HuH-7.5 (cell line): ENCODE measurements around the gene SKI.

Experiments used
- DNase-seq: peaks from one replicate; pipeline ENCODE4 v3.0.0; 2011; ENCODE audit warnings: low spot score

Gene SKI

DNA sequence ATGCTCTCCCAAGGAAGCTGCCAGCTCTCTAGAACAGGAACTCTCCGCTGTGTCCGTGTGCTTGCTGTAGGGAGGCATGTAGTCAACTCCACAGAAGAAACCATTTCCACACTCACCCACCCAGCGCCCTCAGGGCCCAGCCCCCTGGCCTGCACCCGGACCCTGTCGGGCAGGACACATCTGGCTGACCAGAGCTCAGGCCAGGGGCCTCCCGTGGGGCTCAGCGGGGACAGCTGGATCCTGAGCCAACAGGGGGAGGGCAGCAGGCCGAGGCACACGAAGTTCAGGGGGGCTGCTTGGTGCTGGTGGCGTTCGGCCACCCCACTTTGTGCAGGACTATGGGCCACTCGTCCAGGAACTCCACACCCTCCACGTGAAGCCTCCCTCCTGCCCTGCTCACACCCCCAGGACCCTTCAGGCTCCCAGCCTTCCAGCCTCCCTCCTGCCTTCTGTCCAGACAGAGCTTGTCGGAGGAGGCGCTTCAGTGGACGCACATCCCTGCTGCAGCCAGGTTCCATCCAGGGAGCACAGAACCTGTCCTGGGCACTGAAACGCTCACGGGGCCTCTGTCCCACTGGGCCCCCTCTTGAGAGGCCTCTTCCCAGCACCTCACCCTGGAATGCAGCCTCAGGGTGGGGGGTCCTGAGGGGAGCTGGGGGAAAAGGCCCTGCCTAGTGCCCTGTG is 18.6 kb upstream of the SKI start:
- DNase-seq: no peak

DNA sequence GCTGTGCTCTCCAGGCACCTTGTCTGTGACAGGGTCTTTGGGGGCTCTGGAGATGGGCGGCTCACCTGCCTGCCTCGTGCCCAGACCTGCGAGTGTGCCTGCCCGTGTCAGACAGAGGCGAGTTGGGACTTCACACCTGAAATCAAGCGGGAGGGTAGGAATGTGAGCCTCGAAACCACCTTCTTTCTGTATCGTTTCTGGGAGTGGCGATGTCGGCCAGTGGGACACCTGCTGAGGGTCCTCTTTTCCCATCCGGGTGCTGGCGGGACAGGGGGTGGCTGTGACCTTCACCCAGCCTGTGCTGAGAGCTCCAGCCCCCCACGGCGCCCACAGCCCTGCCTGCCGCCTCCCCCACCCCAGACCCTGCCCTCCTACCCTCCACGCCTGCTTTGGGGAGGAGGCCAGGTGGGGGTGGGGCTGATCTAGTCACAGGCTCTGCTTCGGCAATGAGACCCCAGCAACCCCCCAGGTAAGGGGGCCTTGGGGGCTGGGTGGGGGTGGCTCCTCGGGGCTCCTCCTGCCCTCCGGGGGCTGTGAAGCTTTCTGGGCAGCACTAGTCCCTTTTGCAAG is 17.9 kb upstream of the SKI start:
- DNase-seq: no peak

DNA sequence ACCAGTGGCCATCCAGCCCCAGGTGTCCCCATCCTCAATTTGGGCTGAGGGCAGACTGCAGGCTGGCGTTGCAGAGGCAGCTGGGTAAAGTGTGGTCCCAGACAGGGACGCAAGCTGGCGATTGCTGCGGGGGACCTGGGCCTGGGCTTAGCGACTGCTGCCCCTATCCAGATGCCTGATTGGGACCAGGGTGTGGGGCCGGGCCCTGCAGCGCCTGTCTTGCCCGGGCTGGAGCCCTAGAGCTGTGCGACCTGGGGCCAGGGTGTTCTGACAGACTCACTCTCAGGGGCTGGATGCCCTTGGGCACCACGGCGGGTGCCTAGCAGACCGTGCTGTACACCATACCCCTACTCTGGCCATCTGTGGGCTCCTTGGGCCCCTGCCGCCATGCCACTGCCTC is 17.3 kb upstream of the SKI start:
- no peak for DNase-seq

DNA sequence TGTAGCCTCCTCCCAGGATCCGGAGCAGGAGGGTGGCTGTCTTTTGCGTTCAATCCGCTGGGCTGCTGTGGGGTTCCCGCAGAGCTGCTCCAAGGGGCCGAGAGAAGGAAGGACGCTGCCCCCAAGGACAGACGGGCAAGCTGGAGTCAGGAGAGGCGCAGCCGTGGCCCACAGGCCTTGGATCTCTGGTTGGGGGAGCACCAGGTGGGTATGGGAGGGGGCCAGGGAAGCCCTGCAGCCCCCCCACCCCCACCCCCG is 15.9 kb upstream of the SKI start:
- DNase-seq: no peak

DNA sequence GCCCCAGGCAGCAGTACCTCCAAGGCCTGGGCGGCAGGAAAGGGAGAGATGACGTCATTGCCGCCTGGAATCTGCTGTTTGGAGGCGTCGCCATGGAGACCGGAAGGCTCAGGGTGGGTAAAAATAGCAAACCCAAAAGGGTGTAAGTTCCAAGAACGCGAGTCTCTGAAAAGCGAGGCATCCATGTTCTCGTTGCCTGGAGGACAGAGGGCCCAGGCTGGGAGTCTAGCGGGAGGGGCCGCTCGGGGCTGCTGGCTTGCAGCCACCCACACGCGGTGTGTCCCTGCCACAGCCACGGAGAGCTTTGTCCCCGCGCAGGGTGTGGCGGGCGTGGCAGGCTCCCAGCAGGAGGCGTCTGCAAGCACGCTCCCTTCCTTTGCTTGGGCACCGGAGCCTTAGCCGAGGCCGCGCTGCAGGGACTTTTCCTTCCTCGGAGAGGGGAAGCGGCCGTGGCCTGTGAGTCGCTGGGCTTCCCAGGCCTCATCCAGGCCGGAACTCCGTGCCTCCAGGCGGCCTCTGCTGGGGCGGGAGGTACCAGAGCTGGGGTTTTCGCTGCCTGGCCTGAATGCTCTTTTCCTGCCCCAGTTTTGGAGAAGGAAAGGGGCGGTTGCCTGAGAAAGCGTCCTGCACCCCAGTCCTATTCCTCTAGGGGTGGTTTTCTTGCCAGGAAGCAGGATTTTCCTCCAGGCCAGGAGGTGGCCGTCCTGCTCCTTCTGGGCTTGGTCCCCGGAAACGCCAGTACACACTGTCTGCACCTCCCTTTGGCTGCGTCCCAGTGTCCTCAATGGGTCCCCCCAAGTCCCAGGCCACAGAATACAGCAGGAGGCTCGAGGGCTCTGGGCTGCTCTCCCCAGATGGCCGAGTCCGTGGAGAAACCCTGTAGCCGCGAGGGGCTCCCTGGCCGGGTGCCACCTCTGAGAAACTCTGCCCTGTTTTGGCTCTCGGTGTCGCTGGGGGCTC is 15.3 kb upstream of the SKI start:
- peak; percentile 90 for DNase-seq

DNA sequence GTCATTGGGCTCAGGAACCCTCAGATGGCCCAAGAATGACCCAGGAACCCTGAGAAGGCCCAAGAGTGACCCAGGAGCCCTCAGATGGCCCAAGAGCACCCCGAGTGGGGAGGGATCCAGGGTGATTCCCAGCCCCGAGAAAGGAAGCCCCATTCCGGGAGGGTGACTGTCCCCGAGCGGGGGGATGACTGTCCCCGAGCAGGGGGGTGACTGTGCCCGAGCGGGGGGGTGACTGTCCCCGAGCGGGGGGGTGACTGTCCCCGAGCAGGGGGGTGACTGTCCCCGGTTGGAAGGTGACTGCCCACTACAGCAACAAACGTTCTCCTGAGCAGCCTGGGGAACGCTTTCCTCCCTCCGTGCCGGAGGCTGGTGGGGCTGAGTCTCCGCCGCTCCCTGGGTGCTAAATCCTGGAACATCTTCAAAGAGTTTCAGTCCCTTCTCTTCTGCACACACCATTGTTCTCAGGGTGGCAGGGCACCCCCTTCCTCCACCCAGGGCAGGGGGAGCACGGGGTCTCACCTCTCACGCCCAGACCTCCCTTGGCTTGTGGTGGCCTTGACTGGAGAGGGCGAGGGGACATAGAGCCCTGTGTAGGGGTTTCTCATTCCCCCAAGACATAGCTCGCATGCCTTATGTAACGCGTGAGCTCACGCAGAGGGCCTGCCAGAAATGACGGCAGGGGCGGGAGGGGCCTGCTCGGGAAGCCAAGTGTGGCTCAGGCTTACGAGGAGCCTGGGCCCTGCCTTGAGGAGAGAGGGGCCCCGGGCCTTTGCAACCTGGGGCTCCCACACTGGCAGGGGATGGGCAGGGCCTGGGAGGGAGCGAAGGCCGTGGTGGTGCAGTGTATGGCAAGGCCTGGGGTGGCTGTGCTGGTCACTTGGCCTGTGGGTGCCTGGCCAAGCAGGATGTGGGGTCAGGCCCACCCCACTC is 14.3 kb upstream of the SKI start:
- no peak for DNase-seq

DNA sequence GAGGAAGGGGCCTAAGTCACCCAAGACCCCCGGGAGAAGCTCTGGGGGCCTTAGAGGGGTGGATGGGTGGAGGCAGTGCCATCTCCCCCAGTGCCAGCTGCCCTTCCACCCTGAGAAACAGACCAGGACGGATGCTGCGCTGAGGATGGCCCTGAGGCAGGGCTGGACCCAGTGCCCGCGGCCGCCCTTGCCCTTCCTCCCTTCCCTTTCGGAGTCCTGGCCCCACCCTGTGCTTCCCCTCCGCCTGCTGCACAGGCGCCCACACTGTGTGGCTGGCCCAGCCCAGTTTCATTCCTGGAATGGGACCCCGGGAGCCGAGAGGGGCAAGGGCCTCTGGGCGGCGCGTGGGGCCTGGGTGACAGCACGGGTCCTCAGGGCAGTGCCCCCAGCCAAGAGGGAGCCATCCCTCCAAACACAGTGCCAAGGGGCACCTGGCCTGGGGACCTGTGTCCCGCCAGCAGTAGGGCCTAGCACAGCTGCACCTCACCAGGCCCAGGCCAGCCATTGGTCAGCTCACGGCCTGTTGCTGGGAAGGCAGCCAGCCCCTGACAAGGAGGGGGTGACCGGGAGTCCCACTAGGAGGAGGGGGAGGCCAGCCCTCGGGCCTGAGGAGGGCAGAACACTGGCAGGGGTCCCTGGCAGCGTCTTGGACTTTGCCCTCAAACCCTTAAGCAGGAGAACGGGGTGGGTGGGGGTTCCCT is 13.4 kb upstream of the SKI start:
- DNase-seq: no peak

DNA sequence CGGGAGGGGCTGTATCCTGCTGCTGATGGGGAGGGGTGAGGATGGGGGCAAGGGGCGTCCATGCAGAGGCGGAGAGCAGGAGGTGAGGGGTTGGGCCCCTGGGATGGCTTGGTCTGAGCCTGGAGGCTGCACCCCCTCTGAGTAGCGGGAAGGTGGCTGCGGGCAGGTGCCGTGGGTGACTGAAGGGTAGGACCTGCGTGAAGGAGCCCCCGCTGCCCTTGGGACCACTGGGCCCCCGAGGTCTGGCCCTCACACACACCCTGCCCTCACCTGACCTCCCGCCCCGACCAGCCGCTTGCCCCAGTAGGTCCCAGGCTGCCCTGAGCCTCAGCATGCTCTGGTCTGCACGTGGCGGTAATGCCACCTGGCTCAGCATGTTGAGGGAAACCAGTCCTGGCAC is 12.8 kb upstream of the SKI start:
- no peak for DNase-seq

DNA sequence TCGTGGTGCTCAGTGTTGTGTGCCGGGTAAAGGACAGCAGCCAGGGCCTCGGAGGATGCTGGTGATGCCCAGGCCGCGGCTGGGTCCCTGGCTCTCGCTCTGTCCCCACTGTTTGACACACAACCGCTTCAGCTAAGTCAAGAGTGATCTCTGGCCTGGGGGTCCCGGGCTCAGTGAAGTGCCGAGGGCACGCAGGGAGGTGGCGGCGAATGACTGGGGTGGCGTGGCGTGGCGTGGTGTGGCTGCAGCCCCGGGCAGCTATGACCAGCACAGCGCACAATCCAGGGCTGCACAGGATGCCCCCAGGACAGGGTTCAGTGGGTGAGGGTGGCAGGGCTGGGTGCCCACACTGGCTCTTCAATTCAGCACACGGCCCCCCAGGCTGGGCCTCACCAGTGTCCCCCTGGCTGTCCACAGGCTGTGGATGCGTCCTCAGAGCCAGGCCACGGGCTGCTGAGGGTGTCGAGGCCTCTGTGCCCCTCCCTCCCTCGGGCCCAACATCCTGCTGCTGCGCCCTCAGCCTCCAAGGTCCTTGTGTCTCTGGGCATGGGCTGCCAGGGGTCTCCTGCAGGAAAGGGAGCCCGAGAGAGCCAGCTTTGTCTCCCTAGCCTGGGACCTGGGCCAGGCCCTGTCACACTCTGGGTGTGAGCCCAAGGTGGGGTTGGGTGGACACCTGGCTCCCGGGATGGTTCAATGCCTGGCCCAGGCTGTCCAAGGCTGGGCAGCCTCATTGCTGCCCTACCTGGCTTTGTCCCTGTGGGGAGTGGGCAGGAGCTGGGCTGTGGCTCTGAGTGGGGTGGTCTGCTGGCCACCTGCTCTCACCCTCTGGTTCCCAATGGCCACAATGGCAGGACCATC is 12.0 kb upstream of the SKI start:
- no peak for DNase-seq

DNA sequence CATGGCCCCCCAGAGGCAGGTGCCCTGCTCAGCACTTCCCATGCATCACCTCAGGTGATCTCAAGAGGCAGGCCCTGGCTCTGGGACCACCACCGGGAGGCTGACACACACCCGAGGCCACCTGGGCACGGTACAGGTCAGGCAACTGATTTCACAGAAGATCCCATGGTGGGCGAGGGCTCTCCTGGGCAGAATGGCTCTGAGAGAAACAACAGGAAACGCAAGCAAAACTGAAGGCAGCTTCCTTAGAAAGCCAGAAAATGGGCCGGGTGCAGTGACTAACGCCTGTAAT is 11.4 kb upstream of the SKI start:
- no peak for DNase-seq

DNA sequence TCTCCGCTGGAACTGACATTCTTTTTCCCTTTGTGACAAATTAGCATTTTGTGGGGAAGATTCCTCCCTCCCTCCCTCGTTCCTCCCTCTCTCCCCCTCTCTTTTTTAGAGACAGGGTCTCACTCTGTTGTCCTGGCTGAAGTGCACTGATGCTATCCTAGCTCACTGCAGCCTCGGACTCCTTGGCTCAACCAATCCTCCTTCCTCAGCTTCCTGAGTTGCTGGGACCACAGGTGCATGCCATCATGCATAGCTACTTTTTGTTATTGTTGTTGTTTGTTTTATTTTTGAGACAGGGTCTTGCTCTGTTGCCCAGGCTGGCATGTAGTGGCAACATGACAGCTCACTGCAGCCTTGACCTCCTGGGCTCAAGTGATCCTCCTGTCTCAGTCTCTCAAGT is 6.8 kb upstream of the SKI start:
- DNase-seq: no peak

DNA sequence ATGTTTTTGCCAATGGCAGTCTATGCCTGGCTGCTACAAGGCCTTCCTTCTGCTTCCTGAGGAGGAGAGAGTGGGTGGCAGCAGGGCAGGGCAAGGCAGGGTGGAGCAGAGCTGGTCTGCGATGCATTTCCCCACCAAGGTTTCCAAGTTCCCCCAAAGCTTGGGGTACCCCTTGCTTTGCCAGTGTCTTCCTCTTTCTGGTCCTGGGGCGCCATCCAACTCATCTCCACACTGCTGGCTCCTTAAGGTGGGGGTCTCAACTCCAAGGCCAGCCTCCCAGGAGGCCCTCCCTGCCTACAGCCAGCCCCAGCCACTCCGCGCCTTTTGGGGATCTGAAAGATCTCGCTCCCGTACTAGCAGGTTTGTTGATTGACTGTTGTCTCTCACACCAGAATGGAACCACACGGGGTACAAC is 3.9 kb upstream of the SKI start:
- DNase-seq: no peak

DNA sequence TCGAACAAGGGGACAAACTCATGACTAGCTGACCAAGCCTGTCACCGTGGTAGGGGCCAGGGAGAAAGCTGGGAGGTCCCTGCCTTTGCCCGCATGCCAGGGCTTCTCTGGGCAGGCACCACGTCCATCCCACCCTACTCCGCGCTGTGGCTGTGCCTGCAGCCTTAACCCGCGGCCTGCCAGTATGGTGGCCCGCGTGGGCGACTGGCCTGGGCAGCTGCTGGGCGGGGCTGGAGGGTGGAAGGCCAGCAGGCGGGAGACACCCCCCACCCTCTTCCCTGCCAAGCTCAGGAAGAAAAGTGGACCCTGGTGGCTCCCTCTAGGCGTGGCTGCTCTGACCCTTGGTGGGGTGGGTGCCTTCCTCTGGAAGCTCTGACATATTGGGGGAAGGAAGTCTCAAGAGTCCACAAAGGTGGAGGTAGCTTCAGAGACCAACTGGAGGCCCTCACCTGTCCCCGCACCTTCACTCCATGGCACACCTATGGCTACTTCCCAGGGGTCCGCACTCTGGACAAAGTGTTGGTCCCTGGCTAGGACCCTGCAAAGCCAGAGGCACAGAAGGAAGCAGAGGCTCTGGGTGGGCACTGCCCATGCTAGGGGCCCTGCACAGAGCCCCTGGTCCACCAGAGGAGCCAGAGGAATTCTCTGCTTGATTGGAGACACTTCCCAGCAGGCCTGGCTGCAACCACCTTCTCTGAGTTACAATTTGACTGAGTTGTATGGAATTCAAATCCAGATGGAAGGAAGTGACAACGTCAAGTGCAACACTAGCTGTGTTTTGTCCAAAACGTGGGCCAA is 3.3 kb upstream of the SKI start:
- DNase-seq: no peak

DNA sequence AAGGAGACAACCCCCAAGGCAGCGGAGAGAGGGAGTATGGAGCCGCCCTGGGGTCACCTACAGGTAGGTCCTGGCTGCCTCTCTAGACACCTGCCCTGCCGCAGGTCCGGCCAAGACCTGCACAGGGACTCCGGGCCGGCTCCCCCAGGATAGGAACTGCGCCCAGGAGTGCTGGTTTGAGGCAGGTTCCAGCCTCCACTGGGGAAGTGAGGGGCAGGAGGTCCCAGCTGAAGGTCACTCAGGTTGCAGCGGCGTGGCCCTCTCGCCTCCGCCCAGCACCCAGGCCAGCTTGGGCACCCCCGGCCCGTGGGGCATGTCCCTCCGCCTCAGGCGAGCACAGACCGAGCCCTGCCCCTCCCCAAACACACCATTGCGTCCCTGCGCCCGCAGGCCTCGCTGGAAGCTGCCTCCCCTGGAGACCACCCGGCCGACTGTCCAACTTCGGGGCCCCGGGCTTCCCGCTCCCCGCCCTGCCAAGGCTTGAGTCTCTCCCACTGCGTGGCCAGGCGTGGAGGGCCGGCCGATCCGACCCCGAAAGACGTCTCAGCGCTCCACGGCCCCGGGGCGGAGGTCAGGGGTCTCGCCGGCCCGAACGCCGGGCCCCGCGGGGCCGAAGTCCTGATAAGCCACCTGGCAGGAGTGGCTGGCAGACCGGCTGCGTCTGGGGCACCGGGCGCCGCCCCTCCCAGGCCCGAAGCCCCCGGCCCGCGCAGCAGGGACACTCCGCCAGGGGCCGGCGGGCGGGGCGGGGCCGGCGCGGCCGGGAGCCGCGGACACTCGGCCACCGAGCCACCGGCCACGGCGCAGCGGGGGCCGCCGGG is 1.4 kb upstream of the SKI start:
- DNase-seq: peak; percentile 66

DNA sequence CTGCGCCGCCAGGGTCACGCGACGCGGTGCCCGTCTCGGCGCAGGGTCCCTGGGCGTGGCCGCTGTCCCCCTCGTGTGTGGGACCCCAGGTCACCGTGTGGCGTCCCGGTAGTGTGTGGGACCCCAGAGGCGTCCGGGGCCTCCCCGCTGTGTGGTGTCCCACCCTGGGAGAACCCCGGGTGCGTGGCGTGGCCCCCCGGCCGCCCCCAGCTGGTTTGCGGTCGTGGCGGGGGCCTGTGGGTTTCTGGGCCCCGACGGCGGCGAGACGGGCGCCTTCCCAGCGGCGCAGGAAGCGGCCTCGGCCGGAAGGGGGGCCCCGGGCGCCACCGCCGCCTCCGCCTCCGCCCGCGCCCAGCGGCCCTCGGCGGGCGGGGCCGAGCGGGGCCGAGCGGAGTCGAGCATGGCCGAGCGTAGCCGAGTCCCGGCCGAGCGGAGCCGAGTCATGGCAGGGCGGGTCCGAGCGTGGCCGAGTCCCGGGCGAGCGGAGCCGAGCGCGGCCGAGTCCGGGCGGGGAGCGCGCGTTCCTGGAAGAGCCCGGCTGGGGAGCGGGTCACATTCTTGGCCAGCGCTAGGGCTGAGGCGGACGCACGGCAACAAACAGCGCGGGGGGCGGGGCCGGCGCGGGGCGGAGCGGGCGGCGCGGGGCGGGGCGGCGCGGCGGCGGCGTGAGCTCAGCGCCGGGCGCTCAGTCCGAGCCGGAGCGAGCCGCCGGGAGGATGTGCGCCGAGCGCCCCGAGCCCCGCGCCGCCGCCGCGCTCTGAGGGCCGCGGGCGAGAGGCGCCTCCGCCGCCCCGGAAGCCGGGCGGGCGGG is 568 bp upstream of the SKI start:
- DNase-seq: peak; percentile 99

DNA sequence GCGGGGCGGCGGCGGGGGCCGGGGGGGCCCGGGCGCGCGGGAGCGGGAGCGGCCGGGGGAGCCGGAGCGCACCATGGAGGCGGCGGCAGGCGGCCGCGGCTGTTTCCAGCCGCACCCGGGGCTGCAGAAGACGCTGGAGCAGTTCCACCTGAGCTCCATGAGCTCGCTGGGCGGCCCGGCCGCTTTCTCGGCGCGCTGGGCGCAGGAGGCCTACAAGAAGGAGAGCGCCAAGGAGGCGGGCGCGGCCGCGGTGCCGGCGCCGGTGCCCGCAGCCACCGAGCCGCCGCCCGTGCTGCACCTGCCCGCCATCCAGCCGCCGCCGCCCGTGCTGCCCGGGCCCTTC is 546 bp downstream of the SKI start:
- DNase-seq: no peak

DNA sequence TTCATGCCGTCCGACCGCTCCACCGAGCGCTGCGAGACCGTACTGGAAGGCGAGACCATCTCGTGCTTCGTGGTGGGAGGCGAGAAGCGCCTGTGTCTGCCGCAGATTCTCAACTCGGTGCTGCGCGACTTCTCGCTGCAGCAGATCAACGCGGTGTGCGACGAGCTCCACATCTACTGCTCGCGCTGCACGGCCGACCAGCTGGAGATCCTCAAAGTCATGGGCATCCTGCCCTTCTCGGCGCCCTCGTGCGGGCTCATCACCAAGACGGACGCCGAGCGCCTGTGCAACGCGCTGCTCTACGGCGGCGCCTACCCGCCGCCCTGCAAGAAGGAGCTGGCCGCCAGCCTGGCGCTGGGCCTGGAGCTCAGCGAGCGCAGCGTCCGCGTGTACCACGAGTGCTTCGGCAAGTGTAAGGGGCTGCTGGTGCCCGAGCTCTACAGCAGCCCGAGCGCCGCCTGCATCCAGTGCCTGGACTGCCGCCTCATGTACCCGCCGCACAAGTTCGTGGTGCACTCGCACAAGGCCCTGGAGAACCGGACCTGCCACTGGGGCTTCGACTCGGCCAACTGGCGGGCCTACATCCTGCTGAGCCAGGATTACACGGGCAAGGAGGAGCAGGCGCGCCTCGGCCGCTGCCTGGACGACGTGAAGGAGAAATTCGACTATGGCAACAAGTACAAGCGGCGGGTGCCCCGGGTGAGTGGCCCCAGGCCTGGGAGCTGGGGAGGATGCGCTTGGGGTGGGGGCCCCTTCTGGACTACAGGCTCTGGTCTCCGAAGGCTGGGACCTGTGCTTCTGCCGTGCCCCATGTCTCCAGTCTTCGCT is 1.1 kb downstream of the SKI start:
- DNase-seq: peak; percentile 69
